HL-60 (cell line): ENCODE results near the gene SYCE3.

ENCODE experiments used
- DNase-seq, 2 experiments: peaks; one replicate each; pipeline ENCODE4 v3.0.0-alpha.2; 2010 to 2020; ENCODE audit warnings: low read depth in 1 of 2, low spot score in 1 of 2
- H3K27ac ChIP-seq: fragments of 250-450 bp; sonication (Bioruptor Pico); replicated peaks from 2 replicates; pipeline ENCODE4 v1.5.1; 2020; ENCODE audit warnings: mild to moderate bottlenecking, moderate library complexity
- H3K27me3 ChIP-seq: fragments of 250-450 bp; sonication (Bioruptor Pico); 2 replicates; pipeline ENCODE4 v1.5.1; 2021; ENCODE audit warnings: mild to moderate bottlenecking, moderate library complexity; ENCODE audit not compliant: insufficient read depth, poor library complexity, severe bottlenecking
- H3K4me3 ChIP-seq: replicated peaks from 2 replicates; pipeline ENCODE4 v1.5.1; 2011; ENCODE audit warnings: mild to moderate bottlenecking, control low read depth, low read length; ENCODE audit not compliant: insufficient read depth
- GABPA ChIP-seq: IDR thresholded peaks from 2 replicates; pipeline ENCODE4 v1.6.1; 2012; ENCODE audit warnings: low read depth
- POLR2AphosphoS5 ChIP-seq: IDR thresholded peaks from 2 replicates; pipeline ENCODE4 v1.6.1; 2012; ENCODE audit warnings: low read depth
- SPI1 ChIP-seq: IDR thresholded peaks from 2 replicates; pipeline ENCODE4 v1.6.1; 2012; ENCODE audit warnings: low read depth, mild to moderate bottlenecking, borderline replicate concordance
- TF ChIP-seq, protein P1 (sequence below): IDR thresholded peaks from 2 replicates; pipeline ENCODE4 v1.6.1; 2012; ENCODE audit warnings: low read depth; ENCODE audit not compliant: insufficient replicate concordance
- TF ChIP-seq, protein P2 (sequence below): IDR thresholded peaks from one replicate; pipeline ENCODE4 v1.5.1; 2011; ENCODE audit warnings: low read length, control low read depth, inconsistent platforms; ENCODE audit not compliant: insufficient read depth

SYCE3 gene

DNA sequence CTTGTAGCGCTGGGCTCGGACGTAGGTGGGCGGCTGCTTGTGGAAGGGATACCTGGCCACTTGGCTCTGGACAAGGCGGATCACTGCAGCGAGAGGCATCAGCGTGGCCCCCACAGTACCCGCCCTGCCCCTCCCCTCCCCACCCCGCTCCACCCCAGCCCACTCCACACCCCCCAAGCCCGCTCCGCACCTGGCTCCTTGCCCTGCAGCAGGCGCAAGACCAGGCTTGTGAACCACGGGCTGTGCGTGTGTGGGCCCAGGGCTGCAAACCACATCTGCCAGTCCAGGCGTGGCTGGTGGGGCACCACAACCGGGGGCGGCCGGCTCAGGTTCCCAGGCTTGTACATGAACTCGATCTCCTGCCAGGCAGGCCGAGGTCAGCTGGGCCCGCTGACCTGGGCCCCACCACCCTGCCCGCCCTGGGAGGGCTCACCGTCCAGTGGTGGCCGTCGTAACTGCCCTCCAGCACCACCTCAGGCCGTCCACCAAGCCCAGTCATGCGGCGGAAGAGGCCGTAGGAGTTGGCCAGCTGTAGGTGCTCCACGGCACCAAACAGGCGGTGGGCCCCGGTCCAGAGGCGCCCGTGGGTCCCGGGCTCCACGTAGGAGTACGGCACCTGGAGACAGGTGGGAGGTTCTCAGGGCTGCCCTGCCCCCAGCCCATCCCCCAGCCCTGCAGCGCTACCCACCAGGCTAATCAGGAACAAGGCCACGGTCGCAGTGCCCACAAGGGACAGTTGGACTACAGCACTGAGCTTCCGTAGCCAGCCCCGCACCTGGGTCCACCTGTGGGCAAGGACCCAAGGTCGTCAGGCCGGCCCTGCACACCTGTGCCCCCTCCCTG, 58.1 kb downstream of the SYCE3 start:
- TF ChIP-seq GABPA: no peak
- no peak overlapping the region for H3K27ac ChIP-seq
- H3K4me3 ChIP-seq: no peak overlapping the region
- no peaks in the 10 kb centered on the region for H3K27me3 ChIP-seq
- DNase-seq: no peak

DNA sequence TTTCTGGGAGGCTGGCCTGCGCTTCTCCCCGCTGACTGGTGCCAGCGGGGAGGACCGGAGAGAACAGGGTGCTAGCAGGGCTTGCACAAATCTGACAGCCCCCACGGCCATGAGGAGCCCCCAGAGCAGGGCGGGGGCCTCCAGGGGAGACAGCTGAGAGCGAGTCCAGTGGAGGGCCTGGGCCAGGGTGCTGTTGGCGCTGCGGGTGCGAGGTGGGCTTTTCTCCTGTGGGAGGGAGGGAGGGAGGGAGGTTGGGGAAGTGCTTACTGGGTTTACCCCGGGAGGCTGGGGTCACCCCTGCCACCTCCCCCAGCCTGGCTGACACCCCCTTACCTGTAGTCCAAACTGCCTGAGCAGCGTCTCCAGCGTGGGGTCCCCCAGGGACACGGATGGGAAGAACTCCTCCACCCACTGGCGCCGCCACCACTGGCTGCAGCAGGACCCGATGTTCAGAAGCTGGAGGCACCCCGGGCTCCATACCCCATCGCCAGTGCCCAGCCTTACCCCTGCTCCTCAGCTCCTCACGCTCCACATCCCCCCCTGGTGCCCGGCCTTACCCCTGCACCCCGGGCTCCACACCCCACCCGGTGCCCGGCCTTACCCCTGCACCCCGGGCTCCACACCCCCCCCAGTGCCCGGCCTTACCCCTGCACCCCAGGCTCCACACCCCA, 59.1 kb downstream of the SYCE3 start:
- Histone ChIP-seq H3K27me3 (no peaks in the 10 kb centered on the region), H3K4me3 (no peak overlapping the region), H3K27ac (no peak overlapping the region)
- TF ChIP-seq, protein P1, sequence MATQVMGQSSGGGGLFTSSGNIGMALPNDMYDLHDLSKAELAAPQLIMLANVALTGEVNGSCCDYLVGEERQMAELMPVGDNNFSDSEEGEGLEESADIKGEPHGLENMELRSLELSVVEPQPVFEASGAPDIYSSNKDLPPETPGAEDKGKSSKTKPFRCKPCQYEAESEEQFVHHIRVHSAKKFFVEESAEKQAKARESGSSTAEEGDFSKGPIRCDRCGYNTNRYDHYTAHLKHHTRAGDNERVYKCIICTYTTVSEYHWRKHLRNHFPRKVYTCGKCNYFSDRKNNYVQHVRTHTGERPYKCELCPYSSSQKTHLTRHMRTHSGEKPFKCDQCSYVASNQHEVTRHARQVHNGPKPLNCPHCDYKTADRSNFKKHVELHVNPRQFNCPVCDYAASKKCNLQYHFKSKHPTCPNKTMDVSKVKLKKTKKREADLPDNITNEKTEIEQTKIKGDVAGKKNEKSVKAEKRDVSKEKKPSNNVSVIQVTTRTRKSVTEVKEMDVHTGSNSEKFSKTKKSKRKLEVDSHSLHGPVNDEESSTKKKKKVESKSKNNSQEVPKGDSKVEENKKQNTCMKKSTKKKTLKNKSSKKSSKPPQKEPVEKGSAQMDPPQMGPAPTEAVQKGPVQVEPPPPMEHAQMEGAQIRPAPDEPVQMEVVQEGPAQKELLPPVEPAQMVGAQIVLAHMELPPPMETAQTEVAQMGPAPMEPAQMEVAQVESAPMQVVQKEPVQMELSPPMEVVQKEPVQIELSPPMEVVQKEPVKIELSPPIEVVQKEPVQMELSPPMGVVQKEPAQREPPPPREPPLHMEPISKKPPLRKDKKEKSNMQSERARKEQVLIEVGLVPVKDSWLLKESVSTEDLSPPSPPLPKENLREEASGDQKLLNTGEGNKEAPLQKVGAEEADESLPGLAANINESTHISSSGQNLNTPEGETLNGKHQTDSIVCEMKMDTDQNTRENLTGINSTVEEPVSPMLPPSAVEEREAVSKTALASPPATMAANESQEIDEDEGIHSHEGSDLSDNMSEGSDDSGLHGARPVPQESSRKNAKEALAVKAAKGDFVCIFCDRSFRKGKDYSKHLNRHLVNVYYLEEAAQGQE: no peak
- TF ChIP-seq, protein P2, sequence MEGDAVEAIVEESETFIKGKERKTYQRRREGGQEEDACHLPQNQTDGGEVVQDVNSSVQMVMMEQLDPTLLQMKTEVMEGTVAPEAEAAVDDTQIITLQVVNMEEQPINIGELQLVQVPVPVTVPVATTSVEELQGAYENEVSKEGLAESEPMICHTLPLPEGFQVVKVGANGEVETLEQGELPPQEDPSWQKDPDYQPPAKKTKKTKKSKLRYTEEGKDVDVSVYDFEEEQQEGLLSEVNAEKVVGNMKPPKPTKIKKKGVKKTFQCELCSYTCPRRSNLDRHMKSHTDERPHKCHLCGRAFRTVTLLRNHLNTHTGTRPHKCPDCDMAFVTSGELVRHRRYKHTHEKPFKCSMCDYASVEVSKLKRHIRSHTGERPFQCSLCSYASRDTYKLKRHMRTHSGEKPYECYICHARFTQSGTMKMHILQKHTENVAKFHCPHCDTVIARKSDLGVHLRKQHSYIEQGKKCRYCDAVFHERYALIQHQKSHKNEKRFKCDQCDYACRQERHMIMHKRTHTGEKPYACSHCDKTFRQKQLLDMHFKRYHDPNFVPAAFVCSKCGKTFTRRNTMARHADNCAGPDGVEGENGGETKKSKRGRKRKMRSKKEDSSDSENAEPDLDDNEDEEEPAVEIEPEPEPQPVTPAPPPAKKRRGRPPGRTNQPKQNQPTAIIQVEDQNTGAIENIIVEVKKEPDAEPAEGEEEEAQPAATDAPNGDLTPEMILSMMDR: no peak
- TF ChIP-seq GABPA (no peak), POLR2AphosphoS5 (no peak), SPI1 (no peak)
- DNase-seq: no peak

DNA sequence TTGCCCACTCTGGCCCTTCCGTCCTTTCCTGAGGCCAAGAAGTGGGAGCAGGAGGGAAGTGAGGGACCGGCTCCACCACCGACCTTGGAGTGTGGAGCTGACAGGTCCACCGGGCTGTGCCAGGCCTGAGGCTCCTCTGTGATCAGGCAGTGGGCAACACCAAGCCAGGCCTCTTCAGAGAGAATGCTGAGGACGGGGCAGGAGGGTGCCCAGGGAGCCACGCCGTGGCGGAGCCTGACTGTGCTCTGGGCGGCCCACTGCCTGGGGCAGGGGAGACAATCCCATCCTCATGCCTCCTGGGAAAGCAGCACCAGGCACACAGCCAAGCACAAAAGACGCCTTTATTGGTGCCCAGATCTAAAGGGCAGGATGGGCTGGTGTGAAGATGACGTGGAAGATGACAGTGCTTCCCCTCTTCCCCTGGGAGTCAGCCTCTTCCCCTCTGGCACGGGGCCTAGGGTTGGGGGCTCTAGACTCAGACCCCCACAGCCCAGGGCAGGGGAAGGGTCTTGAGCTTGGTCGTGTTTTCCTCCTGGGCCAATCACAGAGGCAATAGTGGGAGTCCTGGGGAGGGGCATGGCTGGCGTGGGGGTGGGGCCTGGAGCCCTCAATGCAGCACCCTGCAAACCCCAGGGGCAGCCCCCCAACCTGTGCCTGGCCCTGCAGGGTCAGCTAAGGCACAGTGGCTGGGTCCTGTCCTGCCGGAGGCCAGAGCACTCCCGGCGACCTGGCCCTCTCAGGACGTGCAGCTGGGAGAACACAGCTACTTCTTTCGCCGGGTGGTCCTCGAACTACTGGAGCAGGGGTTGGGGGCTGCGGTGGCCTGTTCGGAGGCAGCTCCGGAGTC, 59.9 kb downstream of the SYCE3 start:
- no peak for DNase-seq
- Histone ChIP-seq H3K27me3 (no peaks in the 10 kb centered on the region), H3K4me3 (no peak overlapping the region), H3K27ac (no peak overlapping the region)
- TF ChIP-seq POLR2AphosphoS5 (no peak), GABPA (no peak), SPI1 (no peak)
- TF ChIP-seq, protein P1: no peak

DNA sequence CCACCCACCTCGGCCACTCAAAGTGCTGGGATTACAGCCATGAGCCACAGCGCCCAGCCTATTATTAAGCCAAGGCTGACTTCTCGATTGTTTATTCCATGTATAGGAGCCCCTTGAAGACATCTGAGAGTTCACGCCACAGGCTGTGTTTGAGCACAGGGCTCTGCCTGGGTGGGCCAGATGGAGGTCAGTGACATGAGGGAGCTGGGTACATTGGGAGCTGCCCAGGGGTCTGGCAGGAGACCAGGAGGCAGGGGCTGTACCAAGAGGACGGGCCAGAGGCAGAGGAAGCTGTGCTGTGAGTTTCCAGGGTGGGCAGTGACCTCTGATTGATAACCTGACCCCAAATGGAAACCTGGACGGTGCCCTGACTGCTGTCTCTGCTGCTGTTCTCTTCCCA, 60.6 kb downstream of the SYCE3 start:
- Histone ChIP-seq H3K27ac (no peak overlapping the region), H3K27me3 (no peaks in the 10 kb centered on the region), H3K4me3 (no peak overlapping the region)
- no peak for DNase-seq
- TF ChIP-seq, protein P2: no peak
- no peak for TF ChIP-seq GABPA
- TF ChIP-seq POLR2AphosphoS5: no peak
- no peak for TF ChIP-seq SPI1
- TF ChIP-seq, protein P1: no peak
